Measurements from ENCODE around the gene ATXN7L1. TPM values are rescaled to one million over a fixed set of nuclear protein-coding genes. Genes with fewer than 3 reads are reported as not detected.

Gene ATXN7L1
- total RNA-seq, 4 donors from 2014 or later, result 12.3 to 28.8 (median 21.0) TPM

DNA sequence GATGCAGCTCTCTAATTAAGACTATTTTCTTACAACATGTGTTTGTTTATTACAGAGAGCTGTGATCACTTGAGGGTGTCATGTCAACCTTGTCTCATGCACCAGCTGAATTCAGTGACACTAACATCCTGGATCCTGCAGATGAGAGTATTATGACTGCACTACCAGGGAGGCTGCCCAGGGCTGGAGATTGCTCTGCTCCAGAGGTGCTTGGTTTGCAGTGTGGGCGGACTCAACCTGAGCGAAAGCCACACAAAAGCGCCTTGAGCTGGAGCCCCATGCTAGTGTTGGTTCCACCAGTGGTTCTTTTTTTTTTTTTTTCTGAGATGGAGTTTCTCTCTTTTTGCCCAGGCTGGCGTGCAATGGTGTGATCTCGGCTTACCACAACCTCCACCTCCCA is 33.8 kb upstream of the ATXN7L1 start:
- Histone ChIP-seq H3K4me1 (no peaks in the 10 kb centered on the region), H3K9me3 (no peaks in the 10 kb centered on the region), H3K36me3 (peaks cover 0 to 6% (median 0%) of the 10 kb centered on the region in 4 donors), H3K4me3 (no peak overlapping the region), H3K27ac (no peak overlapping the region), H3K27me3 (no peaks in the 10 kb centered on the region)
- no peak for DNase-seq
- intact Hi-C loops (cut with DNase I; ENCODE audit: low total_unique reads), result no loop called here
- no peak for TF ChIP-seq POLR2A (IDR thresholded peaks at IDR 0.05)
- no peak for TF ChIP-seq POLR2AphosphoS5 (IDR thresholded peaks at IDR 0.05)
- TF ChIP-seq, protein P1, sequence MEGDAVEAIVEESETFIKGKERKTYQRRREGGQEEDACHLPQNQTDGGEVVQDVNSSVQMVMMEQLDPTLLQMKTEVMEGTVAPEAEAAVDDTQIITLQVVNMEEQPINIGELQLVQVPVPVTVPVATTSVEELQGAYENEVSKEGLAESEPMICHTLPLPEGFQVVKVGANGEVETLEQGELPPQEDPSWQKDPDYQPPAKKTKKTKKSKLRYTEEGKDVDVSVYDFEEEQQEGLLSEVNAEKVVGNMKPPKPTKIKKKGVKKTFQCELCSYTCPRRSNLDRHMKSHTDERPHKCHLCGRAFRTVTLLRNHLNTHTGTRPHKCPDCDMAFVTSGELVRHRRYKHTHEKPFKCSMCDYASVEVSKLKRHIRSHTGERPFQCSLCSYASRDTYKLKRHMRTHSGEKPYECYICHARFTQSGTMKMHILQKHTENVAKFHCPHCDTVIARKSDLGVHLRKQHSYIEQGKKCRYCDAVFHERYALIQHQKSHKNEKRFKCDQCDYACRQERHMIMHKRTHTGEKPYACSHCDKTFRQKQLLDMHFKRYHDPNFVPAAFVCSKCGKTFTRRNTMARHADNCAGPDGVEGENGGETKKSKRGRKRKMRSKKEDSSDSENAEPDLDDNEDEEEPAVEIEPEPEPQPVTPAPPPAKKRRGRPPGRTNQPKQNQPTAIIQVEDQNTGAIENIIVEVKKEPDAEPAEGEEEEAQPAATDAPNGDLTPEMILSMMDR (IDR thresholded peaks at IDR 0.05), result no peak
- 92% methylated on average over 5 of the region's 5 CpGs; no CpG with 5 or more reads in 1 of the 2 donors for WGBS, 2 donors (ENCODE audit: low coverage in 1 of 2)
- in situ Hi-C loops (cut with MboI; ENCODE audit: low pct_ligation_motif_present in 1 of 4, low pct_unique_long_range_greater_than_20kb in 1 of 4, low sequenced_read_pairs in 3 of 4), result no loop called here

DNA sequence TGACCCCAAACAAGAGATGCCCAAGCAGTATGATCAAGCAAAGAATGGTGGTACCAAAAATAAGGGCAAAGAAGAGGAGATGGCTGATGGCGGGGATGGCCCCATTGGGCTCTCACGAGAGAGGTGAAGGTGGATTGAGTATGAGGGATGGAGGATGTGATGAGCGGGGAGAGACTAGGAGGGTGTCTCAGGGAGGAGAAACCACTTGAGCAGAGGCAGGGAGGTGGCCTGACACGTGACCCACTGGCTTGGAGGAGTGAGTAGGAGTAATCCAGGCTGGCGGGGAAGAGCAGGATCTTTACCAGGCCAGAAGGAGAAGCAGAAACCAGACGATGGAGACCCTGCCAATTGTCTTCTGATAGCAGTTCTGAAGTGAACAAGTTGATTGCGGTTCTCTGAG is 33.3 kb upstream of the ATXN7L1 start:
- Histone ChIP-seq H3K4me3 (no peak overlapping the region), H3K27ac (no peak overlapping the region), H3K4me1 (no peaks in the 10 kb centered on the region), H3K36me3 (peaks cover 0 to 6% (median 0%) of the 10 kb centered on the region in 4 donors), H3K9me3 (no peaks in the 10 kb centered on the region), H3K27me3 (no peaks in the 10 kb centered on the region)
- in situ Hi-C loops (cut with MboI; ENCODE audit: low pct_ligation_motif_present in 1 of 4, low pct_unique_long_range_greater_than_20kb in 1 of 4, low sequenced_read_pairs in 3 of 4), result no loop called here
- TF ChIP-seq POLR2A (IDR thresholded peaks at IDR 0.05), result no peak
- TF ChIP-seq EP300 (IDR thresholded peaks at IDR 0.05; ENCODE audit: low read depth), result no peak
- TF ChIP-seq, protein P1 (IDR thresholded peaks at IDR 0.05), result no peak
- no peak for TF ChIP-seq POLR2AphosphoS5 (IDR thresholded peaks at IDR 0.05)
- no peak for DNase-seq
- intact Hi-C loops (cut with DNase I; ENCODE audit: low total_unique reads), result no loop called here
- 93 to 96% methylated on average over 5 to 7 of the region's 7 CpGs for WGBS, 2 donors (ENCODE audit: low coverage in 1 of 2)

DNA sequence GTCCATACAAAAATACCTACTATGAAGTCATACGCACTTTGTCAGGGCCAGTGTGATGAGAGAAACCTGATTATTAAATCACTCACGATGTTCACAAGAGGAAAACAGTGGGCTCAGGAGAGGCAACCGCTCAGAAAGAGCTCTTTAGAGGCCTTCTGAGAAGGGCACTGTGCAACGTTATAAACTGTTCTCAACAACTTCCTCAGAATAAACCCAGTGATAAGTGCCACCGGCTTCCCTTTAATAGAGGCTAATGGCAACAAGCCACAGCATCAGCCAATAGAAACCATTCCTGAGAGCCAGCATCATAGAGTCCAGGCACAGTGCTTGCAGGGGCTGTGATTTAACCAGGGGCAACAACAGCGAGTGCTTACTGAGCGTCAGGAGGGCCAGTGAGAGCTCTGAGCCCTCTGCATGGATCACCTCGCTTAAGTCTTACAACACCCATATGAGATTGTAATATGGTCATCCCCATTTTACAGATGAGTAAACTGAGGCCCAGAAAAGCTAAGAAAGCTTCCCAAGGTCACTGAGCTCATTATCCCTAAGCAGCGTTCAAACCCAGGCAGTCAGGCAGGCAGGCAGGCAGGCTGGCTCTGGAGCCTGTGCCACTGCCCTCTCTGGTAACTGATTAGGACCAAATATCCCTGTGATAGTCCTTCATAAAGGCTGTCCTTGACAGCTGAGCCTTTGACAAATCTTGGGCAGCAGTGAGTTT is 30.9 kb upstream of the ATXN7L1 start:
- in situ Hi-C loops (cut with MboI; ENCODE audit: low pct_ligation_motif_present in 1 of 4, low pct_unique_long_range_greater_than_20kb in 1 of 4, low sequenced_read_pairs in 3 of 4), result no loop called here
- Histone ChIP-seq H3K27ac (no peak overlapping the region), H3K27me3 (no peaks in the 10 kb centered on the region), H3K4me1 (no peaks in the 10 kb centered on the region), H3K4me3 (no peak overlapping the region), H3K36me3 (peaks cover 0 to 6% (median 0%) of the 10 kb centered on the region in 4 donors), H3K9me3 (no peaks in the 10 kb centered on the region)
- DNase-seq, result no peak
- intact Hi-C loops (cut with DNase I; ENCODE audit: low total_unique reads), result no loop called here
- WGBS, 2 donors (ENCODE audit: low coverage in 1 of 2), result 79 to 80% methylated on average over 6 to 9 of the region's 9 CpGs
- TF ChIP-seq EP300 (IDR thresholded peaks at IDR 0.05; ENCODE audit: low read depth) (no peak), POLR2A (IDR thresholded peaks at IDR 0.05) (no peak), POLR2AphosphoS5 (IDR thresholded peaks at IDR 0.05) (no peak)
- TF ChIP-seq, protein P1 (IDR thresholded peaks at IDR 0.05), result no peak

DNA sequence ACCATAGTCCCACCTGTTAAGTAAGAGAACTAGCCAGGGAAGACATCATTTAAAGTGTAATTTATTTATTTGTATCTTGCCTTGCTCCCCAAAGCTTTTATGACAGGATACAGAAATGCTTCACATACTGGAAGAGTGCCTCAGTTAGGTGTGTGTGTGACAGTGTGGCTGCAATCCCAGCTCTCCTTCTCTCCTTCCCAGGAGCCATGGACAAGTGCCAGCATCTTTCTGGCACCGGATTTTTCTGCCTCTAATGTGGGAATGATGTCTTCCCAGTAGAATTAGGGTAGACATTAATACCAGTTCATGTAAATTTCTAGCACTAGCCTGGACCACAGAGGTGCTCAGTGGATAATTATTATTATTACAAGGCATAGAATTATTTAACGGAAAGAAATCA is 30.3 kb upstream of the ATXN7L1 start:
- peaks cover 0 to 6% (median 0%) of the 10 kb centered on the region in 4 donors for H3K36me3 ChIP-seq
- no peak for DNase-seq
- intact Hi-C loops (cut with DNase I; ENCODE audit: low total_unique reads) (no loop called here), in situ Hi-C loops (cut with MboI; ENCODE audit: low pct_ligation_motif_present in 1 of 4, low pct_unique_long_range_greater_than_20kb in 1 of 4, low sequenced_read_pairs in 3 of 4) (no loop called here)
- H3K9me3 ChIP-seq, result no peaks in the 10 kb centered on the region
- H3K27ac ChIP-seq, result no peak overlapping the region
- H3K27me3 ChIP-seq, result no peaks in the 10 kb centered on the region
- H3K4me3 ChIP-seq, result no peak overlapping the region
- no peaks in the 10 kb centered on the region for H3K4me1 ChIP-seq
- TF ChIP-seq, protein P1 (IDR thresholded peaks at IDR 0.05), result no peak
- no peak for TF ChIP-seq POLR2A (IDR thresholded peaks at IDR 0.05)
- TF ChIP-seq EP300 (IDR thresholded peaks at IDR 0.05; ENCODE audit: low read depth), result no peak
- TF ChIP-seq POLR2AphosphoS5 (IDR thresholded peaks at IDR 0.05), result no peak
- 43 to 70% methylated on average over 1 to 2 of the region's 2 CpGs for WGBS, 2 donors (ENCODE audit: low coverage in 1 of 2)
